OCI-LY7 (cell line): ENCODE measurements around the gene IQCK.

Source experiments
- CTCF ChIP-seq: fragments of 200-600 bp; sonication (generic); conservative IDR thresholded peaks from 2 replicates; pipeline ENCODE4 v1.5.1; 2014; ENCODE audit warnings: mild to moderate bottlenecking, antibody characterized with exemption, low read length, moderate library complexity, mixed read lengths
- EZH2phosphoT487 ChIP-seq: fragments of 200-600 bp; sonication (generic); IDR thresholded peaks from 2 replicates; pipeline ENCODE4 v1.6.1; 2018; ENCODE audit warnings: low read depth, borderline replicate concordance, mild to moderate bottlenecking, mixed run types, antibody characterized with exemption, low read length, moderate library complexity, mixed read lengths

GRCh38 chr16:19704321-19705145 is 13.5 kb upstream of the IQCK start:
- TF ChIP-seq CTCF (no peak), EZH2phosphoT487 (no peak)
